ENCODE measurements around the gene PAX5. TPM values are rescaled to one million over a fixed set of nuclear protein-coding genes. Genes with fewer than 3 reads are reported as not detected.

The PAX5 gene
- total RNA-seq, 1 experiment from 2014 or later = 0.39 TPM

DNA sequence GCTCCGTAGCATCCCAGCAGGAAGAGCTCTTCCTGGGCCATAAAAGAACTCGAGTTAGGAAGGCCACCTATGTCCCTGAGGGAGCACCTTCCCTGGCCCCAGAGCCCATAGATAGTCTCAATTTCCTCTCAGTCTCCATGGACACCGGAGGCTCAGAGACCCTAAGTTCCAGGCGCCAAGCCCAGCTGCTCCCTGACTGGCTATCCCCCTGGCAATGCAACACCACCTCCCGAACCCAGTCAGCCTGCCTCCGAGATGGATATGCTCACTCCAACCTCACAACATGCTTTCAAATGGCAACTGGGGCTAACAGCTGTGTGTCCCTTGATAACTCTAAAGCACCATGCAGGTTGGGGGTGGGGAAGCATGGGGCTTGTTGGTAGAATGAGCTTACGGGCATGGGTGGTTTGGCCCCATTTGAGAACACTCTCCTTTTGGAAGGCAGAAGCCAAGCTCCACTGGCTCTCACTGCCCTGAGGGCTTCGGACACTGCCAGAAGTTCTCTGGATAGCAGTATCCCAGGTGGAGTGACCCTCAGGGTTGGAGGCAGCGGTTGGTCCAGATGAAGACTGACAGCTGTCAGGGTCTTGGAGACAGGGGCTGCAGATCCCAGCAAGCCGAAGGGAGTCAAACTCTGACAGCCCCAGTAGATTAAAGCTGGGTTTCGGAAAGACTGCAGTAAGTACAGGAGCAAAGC, 165.3 kb downstream of the PAX5 start:
- Histone ChIP-seq H3K4ac (ENCODE audit: low read depth, low read length) (no peak overlapping the region), H4K5ac (ENCODE audit: insufficient read length, low read depth, low read length) (no peak overlapping the region), H3K4me2 (ENCODE audit: insufficient read depth, insufficient read length, low read length) (no peak overlapping the region), H3K4me1 (ENCODE audit: insufficient read depth, low read length) (0 out of 2 replicates have a peak, but pooled peaks cover 2% of the 10 kb centered on the region), H3K79me1 (ENCODE audit: insufficient read depth, low read depth, low read length, poor library complexity, severe bottlenecking) (no peaks in the 10 kb centered on the region), H3K18ac (ENCODE audit: insufficient read length, low read depth, low read length) (no peak overlapping the region), H3K9ac (ENCODE audit: extremely low read depth, insufficient read length, low read length) (no peak overlapping the region), H3K27me3 (ENCODE audit: insufficient read depth, low read length) (peaks cover 2% of the 10 kb centered on the region; the same call in 1 of the 2 replicates), H2AFZ (ENCODE audit: low read length) (no peak overlapping the region), H2BK120ac (ENCODE audit: low read depth, low read length, poor library complexity, severe bottlenecking) (no peak overlapping the region), H2BK20ac (ENCODE audit: low read depth, low read length, poor library complexity, severe bottlenecking) (no peak overlapping the region), H3K23ac (ENCODE audit: insufficient read length, low read depth, low read length) (no peak overlapping the region), H2AK5ac (ENCODE audit: insufficient read length, low read length) (no peak overlapping the region), H2BK15ac (ENCODE audit: low read depth, low read length) (no peak overlapping the region), H3T11ph (ENCODE audit: low read length) (no peak overlapping the region), H4K8ac (replicated peaks; ENCODE audit: insufficient read length, low read depth, low read length) (no peak overlapping the region), H2BK12ac (ENCODE audit: insufficient read length, low read depth, low read length) (no peak overlapping the region), H3K9me3 (ENCODE audit: control insufficient read depth, low read depth, low read length) (no peaks in the 10 kb centered on the region), H2BK5ac (ENCODE audit: insufficient read length, low read length) (no peak overlapping the region), H3K56ac (ENCODE audit: insufficient read length, low read depth, low read length) (no peak overlapping the region), H3K23me2 (ENCODE audit: insufficient read length, low read depth, low read length, poor library complexity, severe bottlenecking) (no peaks in the 10 kb centered on the region), H4K20me1 (ENCODE audit: control insufficient read depth, insufficient read depth, insufficient read length) (no peaks in the 10 kb centered on the region), H3K79me2 (ENCODE audit: insufficient read depth, low read length) (no peaks in the 10 kb centered on the region), H3K27ac (ENCODE audit: insufficient read length, low read depth, low read length) (no peak overlapping the region), H4K91ac (ENCODE audit: insufficient read length, low read depth, low read length) (no peak overlapping the region), H3K14ac (ENCODE audit: insufficient read depth, low read length) (no peak overlapping the region; the same call in 1 of the 2 replicates)
- H3K36me3 Mint-ChIP-seq (ENCODE audit: insufficient read depth in 1 of 3, low read depth in 3 of 3) = no peaks in the 10 kb centered on the region
- DNase-seq = no peak
- H3K4me3 Mint-ChIP-seq = no peak overlapping the region
- H3K9me3 Mint-ChIP-seq = no peaks in the 10 kb centered on the region; a peak in 1 of 5 replicates
- peaks cover 15 to 38% of the 10 kb centered on the region in 2 experiments for H3K4me1 Mint-ChIP-seq
- no CpG with 5 or more reads among the region's 11 CpGs for WGBS (ENCODE audit: extremely low coverage, insufficient read length, low lambda C conversion rate)
- TF ChIP-seq CTCF (conservative IDR thresholded peaks at IDR 0.05) = no peak
- H3K27ac Mint-ChIP-seq = no peak overlapping the region
- H3K27me3 Mint-ChIP-seq (ENCODE audit: low read depth) = peaks cover 56% of the 10 kb centered on the region
